GM12801 (cell line): Measurements from ENCODE around the gene HJURP.

Experiments used
- TF ChIP-seq, protein P1 (sequence below): IDR thresholded peaks from one replicate; pipeline ENCODE4 v1.5.1; 2011; ENCODE audit warnings: control low read depth; ENCODE audit not compliant: insufficient read length; ENCODE audit errors: extremely low read depth

HJURP gene

DNA sequence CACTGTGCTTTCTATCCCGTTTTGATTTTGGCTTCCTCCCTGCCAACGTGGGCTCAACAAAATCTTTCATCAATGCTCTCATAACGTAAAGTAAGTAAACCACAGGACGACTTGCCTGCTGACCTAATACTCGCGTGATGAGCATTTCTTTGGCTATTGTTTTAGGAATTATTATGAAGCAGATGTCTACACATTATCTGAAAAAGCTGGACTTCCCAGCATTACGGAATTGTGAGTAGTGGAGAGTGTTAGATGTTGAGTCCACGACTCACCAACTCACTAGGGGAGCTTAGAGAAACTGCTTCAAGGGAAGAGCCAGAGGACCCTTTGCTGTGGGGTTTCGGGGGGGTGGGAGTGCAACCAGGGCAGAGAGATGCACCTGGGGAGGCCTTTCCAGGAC, 21.9 kb downstream of the HJURP start:
- TF ChIP-seq, protein P1, sequence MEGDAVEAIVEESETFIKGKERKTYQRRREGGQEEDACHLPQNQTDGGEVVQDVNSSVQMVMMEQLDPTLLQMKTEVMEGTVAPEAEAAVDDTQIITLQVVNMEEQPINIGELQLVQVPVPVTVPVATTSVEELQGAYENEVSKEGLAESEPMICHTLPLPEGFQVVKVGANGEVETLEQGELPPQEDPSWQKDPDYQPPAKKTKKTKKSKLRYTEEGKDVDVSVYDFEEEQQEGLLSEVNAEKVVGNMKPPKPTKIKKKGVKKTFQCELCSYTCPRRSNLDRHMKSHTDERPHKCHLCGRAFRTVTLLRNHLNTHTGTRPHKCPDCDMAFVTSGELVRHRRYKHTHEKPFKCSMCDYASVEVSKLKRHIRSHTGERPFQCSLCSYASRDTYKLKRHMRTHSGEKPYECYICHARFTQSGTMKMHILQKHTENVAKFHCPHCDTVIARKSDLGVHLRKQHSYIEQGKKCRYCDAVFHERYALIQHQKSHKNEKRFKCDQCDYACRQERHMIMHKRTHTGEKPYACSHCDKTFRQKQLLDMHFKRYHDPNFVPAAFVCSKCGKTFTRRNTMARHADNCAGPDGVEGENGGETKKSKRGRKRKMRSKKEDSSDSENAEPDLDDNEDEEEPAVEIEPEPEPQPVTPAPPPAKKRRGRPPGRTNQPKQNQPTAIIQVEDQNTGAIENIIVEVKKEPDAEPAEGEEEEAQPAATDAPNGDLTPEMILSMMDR: no peak

DNA sequence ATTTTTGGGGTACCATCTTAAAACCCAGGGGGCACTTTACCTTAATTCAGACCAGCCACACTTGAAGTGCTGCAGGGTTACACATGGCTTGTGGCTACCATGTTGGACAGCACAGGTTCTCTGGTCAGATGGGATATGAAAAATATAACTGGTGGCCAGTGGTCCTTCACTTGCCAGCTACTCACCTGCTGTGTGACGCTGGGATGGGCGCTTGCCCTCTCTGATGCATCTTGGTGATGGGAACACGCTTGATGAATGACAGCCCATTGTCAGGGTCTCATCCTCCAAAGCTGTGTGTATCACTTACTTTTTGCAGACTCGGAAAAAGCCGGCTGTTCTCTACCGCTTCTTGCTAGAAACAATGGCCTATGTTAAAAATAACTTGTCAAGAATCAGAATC, 22.5 kb downstream of the HJURP start:
- TF ChIP-seq, protein P1: no peak

DNA sequence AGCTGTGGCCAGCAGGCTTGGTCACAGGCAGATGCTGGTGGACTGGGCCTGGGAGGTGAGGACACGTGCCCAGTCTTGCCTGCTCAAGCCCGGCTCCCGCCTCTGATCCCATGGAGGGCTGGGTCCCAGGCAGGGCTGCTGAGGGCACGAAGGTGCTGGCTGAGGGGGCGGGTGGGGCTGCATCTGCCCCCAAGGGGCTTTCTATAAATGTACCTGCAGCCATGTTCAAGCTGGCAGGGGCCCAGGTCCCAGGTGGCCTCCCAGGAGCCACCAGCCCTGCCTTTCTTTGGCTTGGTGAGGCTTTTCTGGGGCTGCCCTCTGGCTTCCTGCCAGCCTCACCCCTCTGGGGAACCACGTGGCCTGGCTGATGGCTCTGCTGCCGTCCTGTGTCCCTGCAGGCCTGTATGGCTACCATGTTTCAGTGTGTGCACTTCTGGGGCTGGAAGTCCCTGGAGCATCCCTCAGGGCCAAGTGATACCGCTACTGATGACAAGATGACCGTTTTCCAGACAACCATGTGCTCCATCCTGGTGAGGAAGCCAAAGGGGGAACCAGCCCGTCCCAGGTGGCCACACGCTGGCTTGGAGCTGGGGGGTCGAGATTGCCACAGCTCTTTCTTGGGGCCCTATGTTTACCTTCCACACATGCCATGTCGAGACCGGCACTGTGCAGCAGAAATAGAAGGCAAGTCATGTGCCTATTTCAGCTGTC, 23.2 kb downstream of the HJURP start:
- TF ChIP-seq, protein P1: no peak

DNA sequence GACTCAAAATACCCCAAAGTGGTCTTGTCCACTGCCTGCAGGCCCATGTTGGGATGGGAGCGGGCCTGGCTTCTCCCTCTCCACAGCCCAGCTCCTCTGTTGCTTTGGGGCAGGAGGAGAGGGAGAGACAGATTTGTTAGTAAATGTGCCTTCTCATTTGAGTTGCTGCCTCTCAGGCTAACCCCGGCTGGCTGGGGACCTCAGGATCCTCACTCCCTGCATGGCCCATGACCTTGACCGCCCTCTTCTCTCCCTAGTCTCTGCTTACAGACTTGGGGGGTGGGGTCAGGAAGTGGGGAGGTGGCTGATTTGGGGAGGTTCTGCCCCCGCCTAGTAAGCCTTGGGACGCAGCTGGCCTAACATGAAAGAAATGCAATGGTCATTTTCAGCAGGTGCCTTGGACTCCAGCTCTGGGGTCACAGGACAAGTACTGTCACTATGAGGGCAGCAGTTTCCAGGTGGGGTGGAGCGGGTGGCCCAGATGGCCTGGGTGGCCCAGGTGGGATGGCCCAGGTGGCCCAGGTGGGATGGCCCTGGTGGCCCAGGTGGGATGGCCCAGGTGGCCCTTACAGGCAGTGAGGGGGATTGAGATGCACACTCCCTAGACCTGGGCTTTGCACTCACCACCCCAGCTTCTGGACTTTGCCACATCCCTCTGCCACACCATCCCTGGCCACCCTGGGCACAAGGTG, 24.1 kb downstream of the HJURP start:
- TF ChIP-seq, protein P1: no peak

DNA sequence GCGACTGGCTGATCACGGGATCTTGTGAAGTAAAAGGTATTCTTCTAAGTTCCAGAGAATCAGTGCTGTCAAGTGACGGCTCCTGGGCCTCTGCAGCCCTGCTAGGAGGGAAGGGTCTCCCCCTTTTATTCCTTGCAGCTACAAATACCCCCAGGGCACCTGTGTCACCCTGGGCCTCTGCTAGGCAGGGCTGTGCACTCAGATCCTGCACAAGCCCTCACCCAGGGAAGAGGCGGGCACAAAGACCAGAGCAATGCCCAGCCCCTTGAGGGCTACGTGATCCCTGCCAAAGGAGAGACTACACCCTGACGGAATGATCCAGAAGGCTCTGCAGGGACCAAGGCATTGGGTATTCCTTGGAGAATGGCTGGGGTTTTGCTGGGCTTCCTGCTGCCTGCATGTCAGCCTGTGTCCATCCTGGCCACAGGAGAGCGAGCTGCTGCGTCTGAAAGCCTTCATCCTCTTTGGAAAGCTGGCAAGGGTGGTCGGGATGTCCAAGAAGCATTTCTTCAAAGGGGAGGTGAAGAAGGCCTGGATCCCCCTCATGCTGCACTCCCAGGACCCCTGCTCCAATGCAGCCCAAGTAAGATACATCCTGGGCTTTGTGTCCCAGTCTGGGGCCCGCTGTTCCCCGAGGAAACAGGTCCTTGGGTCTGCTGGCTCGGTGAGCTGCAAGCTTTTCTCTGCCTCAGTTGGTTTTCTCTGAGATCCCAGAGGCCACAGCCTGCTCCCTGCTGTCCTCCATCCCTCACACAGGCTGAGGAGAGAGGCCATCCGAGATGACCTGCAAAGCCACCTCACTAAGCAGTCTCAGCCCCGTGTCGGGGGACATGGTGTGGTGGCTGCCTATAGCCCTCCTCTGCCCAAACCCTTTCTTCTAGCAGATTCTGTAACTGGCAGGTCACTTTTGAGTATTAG, 24.9 kb downstream of the HJURP start:
- TF ChIP-seq, protein P1: no peak

DNA sequence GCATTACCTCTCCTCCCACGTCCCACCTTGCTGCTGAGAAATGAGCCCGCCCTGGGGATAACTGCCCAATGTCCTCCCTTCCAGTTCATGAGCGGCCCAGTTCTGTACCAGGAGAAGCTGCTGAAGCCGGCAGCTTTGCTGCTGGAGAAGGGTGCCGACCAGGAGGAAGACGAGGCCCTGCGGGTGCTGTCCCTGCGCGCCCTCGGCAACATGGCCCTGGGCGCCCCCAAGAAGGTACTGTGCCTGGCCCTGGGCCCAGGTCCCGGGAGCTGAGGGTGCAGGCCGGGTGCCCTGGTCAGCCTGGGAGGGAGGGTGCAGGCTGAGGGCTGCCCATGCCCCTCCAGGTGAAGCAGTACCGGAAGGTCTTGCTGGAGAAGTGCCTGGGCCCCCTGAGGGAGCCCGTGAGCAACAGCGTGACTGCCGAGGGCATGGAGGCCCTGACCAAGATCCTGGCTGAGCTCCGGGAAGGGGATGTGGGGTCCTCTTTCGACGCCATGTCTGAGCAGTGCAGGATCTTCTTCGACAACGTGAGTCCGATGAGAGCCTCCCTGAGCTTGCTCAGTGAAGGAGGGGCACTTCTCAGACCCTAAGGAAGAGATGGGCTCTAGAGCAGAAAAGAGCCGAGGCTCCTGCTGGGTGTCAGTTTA, 25.7 kb downstream of the HJURP start:
- TF ChIP-seq, protein P1: no peak

DNA sequence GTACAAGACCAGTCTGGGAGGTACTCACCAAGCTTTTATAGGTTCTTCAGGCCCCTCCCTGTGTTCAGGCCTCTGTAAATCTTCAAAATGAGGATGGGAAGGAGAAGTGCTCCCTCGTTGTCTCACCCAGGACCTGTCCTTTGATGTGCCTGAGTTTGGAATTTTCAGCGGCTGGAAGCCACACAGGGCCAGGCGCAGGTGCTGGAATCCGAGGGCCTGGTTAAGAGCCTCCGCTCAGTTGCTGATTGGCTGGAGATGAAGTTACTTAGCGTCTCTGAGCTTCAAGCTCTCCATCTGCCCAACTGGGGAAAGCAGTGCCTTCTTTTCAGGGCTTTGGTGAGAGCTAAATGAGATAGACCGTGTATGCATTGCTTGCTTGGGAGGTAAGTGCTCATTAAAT, 30.0 kb downstream of the HJURP start:
- TF ChIP-seq, protein P1: no peak
